HG03060 (cell line): ENCODE data around the gene LCA5L.

ENCODE experiments used
- ATAC-seq: cut with Tn5 transposase; IDR thresholded peaks from one replicate; pipeline ENCODE4 v1.9.1; 2021; ENCODE audit warnings: low read depth, moderate number of reproducible peaks; ENCODE audit not compliant: unreplicated experiment

The LCA5L gene

DNA sequence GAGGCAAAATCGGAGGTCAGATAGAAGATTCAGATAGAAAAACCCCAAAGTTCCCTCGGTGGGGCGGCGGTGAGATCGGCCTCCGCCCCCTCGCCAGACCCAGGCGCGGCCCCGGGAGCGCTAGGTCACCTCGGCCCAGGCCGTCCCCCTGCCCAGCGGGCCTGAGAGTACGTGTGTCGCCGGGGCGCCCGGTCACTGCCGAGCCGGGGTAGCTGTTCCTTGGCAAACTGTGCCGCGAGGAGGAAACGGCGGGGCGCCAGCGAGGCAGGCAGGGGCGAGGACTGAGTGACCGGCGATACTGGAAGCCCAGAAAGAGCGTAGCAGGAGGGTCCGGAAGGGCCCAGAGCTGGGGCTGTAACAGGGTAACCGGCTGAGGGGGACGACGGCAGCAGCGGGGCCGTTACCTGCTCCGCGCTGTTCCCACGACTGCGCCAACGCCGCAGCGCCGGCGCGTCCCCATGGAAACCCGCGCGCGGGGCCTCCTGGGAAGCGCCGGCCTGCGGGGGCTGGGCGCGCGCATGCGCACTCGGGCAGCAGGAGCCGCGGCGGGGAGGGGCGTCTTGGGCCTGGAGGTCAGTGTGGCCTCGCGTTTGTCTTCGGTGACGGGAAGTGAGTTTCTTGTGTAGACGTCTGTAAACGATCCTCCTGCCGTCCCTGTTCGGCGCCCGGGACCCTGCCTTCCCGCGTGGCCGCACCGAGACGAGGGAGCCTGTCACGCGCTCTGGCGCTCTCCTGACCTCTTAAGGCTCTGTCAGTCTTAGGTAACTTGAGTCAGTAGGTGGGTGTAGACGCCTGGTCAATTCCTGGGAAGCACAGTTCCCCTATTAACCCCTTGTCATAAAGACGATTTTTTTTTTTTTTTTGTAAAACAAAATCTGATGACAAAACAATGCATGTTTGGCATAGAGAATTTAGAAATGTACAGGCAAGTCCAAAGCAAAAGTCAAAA is at the start of gene LCA5L:
Gene LCA5L, minus strand, starts transcription at position 458 of the 949 bp plus-strand sequence. CDS start 17,285 bp downstream, outside the sequence.
- ATAC-seq = peak; percentile 58

GRCh38 chr21:39489380-39489924 is 43.9 kb upstream of the LCA5L start:
- no peak for ATAC-seq

- no peak for ATAC-seq
These were observed 39.2 kb upstream of the LCA5L start for GRCh38 chr21:39484711-39485276.

DNA sequence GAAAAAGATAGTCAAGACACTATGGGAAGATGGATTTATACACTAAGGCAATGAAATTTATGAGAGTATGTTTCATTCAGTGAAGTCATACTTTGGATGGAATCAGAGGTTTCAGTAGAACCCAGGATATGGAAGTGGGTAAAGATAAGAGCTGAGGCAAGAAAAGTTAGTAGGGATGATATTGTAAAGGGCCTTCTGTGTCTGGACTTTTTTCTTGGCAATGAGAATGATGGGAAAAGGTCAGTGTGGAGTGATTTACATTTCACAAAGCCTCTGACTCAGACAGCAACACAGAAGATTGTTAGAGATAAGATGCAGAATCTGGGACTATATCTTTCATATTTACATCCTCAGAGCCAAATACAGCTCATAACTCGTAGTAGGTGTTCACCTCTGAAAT is 38.3 kb upstream of the LCA5L start:
- ATAC-seq = no peak

- no peak for ATAC-seq
These were observed 36.3 kb upstream of the LCA5L start for GRCh38 chr21:39481886-39482285.

- ATAC-seq = no peak
These were observed 34.7 kb upstream of the LCA5L start for GRCh38 chr21:39480271-39480670.

DNA sequence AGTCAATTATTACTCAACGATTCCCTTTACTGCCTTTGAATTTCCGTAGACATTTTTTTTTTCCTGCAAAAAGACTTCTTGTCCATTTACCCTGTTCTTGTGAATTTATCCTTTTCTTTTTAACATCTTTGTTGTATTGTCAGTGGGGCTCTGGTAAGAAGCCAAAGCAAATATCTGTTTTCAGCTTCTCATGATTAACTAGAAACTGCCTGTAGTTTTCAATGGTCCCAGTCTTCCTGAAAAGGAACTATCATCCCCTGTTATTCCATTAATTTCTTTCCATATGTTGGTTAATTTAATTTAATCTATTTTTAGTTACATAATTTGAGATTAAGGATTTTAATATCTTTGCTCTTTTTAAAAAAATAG is 34.2 kb upstream of the LCA5L start:
- no peak for ATAC-seq

- ATAC-seq = no peak
These were observed 33.7 kb upstream of the LCA5L start for GRCh38 chr21:39479164-39479813.

DNA sequence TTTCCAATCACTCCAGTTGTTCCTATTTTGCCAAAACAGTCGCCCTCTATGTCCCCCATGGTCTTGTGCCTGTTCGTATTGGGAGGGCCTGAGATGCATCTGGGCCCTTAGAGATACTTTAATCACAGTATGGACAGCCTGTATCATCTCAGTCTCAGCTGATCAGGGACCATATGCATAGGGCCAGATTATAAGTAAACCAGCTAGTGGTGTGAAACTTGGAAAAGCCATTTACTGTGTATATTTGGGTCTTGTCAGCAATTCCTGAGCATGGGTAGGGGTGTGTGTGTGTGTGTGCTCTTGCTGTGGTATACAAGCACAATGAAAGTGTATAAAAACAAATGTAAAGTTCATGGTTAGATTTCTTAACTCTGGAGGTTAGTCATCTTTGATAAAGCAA is 29.0 kb upstream of the LCA5L start:
- no peak for ATAC-seq

- ATAC-seq = no peak
These were observed 27.2 kb upstream of the LCA5L start for GRCh38 chr21:39472786-39473185.

DNA sequence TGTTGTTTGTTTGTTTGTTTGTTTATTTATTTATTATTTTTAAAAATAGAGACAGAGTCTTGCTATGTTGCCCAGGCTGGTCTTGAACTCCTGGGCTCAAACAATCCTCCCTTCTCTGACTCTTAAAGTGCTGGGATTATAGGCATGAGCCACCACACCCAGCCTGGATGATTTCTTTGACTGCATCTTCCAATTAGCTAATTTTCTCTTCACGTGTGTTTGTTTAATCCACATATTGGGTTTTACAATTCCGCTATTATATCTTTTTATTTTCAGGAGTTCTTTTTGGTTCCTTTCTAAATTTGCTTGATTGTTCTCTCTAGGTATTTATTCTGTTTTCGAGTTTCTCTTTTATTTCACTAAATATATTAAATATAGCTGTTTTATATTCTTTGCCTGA is 26.0 kb upstream of the LCA5L start:
- no peak for ATAC-seq

DNA sequence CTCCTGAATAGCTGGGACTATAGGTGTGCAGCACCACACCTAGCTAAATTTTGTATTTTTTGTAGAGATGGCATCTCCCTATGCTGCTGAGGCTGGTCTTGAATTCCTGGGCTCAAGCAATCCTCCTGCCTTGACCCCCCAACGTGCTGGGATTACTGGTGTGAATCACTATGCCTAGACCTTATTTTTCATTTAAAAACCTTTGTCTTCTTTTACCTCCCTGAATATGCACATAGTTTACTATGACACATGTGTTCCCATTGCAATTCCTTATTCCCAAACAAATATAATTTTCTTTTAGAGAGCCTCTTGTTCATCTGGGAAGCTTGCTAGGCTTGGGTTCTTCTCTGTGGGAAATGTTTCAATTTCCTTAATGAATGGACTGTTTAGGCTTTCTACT is 23.0 kb upstream of the LCA5L start:
- ATAC-seq = no peak

DNA sequence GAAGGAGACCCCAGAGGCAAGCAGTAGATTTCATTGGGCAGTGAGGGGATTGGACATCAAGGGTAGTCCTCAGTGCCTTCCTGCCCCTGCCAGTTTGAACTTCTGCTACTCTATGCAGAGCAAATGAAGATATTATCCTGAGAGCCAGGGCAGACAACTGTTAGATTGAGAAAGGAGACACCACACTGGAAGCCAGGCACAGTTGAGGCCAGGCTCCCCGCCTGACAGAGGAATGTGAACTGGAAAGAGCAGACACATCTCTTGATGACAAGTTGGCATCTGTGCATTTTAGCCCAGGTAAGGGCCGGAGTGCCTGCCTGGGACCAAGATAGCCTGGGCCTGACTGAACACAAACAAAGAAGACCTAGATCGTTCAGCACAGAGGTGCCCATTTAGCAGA is 22.2 kb upstream of the LCA5L start:
- ATAC-seq = no peak

DNA sequence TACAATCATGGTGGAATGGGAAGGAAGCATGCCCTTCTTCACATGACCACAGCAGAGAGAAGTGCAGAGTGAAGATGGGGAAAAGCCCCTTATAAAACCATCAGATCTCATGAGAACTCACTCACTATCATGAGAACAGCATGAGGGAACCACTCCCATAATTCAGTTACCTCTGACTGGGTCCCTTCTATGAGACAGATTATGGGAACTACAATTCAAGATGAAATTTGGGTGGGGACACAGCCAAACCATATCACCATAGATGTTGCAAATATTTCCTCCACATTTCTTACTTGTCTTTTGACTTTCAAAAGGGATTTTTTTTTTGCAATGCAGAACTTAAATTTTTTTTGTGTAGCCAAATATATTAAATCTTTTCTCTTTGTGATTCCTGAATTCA is 21.0 kb upstream of the LCA5L start:
- ATAC-seq = no peak

DNA sequence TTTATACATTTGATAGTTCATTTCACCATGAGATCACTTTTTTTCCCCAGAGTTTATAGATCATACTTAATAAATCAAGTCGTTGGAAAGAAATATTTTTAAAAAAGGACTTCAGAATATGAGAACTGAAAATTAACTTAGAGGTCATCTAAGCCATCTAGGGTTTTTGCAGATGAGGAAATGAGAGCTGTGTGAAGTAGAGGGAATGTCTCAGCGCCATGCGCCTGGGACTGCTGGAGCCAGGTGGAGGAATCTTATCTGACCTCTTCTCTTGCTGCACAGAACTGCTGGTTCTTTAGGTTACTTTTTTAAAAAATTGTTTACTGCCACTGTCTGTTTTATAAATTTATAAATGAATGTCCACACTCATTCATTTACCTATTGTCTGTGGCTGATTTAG is 17.7 kb upstream of the LCA5L start:
- no peak for ATAC-seq

GRCh38 chr21:39461419-39461818 is 15.8 kb upstream of the LCA5L start:
- ATAC-seq = peak; percentile 90

- no peak for ATAC-seq
These were observed 11.1 kb upstream of the LCA5L start for GRCh38 chr21:39456665-39457064.

GRCh38 chr21:39454949-39455668 is 9.5 kb upstream of the LCA5L start:
- ATAC-seq = no peak

DNA sequence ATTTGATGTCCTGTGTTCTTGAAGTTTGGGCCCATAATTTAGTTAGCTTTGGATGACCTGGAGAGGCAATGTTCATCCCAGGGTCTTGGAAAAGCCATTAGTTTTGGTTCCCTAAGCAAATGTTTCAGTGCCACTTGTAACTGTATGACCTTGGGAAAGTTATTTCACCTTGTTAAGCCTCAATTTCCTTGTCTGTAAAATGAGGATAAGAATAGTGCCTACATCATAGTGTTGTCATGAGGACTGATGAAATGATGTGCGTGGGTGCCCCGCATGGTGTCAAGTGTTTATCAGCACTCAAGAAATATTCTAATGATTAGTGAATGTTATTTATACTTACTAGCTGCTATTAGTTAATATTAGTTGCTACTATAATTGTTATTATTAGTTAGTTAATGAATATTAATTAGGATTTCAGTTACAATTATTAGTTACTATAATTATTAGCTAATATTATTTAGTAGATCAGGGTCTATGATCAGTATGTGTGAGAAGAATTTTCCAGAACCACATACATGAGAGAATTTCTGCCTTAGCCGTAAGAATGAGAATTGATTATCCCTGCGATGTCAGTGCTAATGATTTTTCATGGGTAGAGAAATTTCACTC is 8.1 kb upstream of the LCA5L start:
- no peak for ATAC-seq

- ATAC-seq = no peak
These were observed 7.4 kb upstream of the LCA5L start for GRCh38 chr21:39452970-39453342.
